H1 (cell line): ENCODE data around the gene ANKRD12. TPM values are rescaled to one million over a fixed set of nuclear protein-coding genes. Genes with fewer than 3 reads are reported as not detected.

ENCODE experiments used
- CBX8 ChIP-seq: fragments of 300-800, 300-1000 bp; sonication (generic); IDR thresholded peaks from 2 replicates; pipeline ENCODE4 v1.7.1; 2016; ENCODE audit warnings: low read depth, low read length, borderline replicate concordance
- CEBPB ChIP-seq: IDR thresholded peaks from 2 replicates; pipeline ENCODE4 v1.6.1; 2012; ENCODE audit warnings: low read depth, low read length
- CHD7 ChIP-seq: fragments of 300-600 bp; sonication (generic); IDR thresholded peaks from 2 replicates; pipeline ENCODE4 v1.7.1; 2012; ENCODE audit warnings: low read length, moderate library complexity, mild to moderate bottlenecking, inconsistent platforms; ENCODE audit not compliant: insufficient replicate concordance
- EP300 ChIP-seq, 2 experiments: IDR thresholded peaks; 1 replicate in 1 of 2; 2 replicates in 1 of 2; pipeline ENCODE4 v1.6.1; 2011 to 2012; ENCODE audit warnings: low read depth in 2 of 2, low read length in 2 of 2, mild to moderate bottlenecking in 2 of 2, borderline replicate concordance in 1 of 2, inconsistent platforms in 1 of 2, moderate library complexity in 1 of 2
- JUND ChIP-seq: IDR thresholded peaks from 2 replicates; pipeline ENCODE4 v1.6.1; 2011; ENCODE audit warnings: mild to moderate bottlenecking, improper control_type of control experiment, low read length
- SIX5 ChIP-seq: IDR thresholded peaks from 2 replicates; pipeline ENCODE4 v1.6.1; 2011; ENCODE audit warnings: mild to moderate bottlenecking, low read depth, low read length
- SP2 ChIP-seq: IDR thresholded peaks from 2 replicates; pipeline ENCODE4 v1.6.1; 2012; ENCODE audit warnings: mild to moderate bottlenecking, low read length, inconsistent platforms
- SP4 ChIP-seq: IDR thresholded peaks from 2 replicates; pipeline ENCODE4 v1.6.1; 2012; ENCODE audit warnings: low read length, inconsistent platforms
- TBP ChIP-seq: IDR thresholded peaks from 2 replicates; pipeline ENCODE4 v1.6.1; 2011; ENCODE audit warnings: low read depth, low read length, improper control_type of control experiment
- polyA plus RNA-seq, 7 experiments: library from polyadenylated mRNA; depleted of rRNA in 3 of 7; stranded (reverse) in 5 of 7; unstranded in 2 of 7; fragments of >200 nt in 5 of 7; fragments of 200-250 nt in 2 of 7; gene quantifications; 1 replicate in 5 of 7; 2 replicates in 1 of 7; 4 replicates in 1 of 7; pipeline versions ENCODE4 v1.2.1 to v1.2.3, GENCODE V29; 2011 to 2013; ENCODE audit warnings: missing spikeins in 2 of 7, mixed read lengths in 2 of 7
- total RNA-seq: library from RNA; stranded (reverse); fragmentation: NEBNext Ultra II Directional; extraction: Animal tissue kit (Norgen Biotek cat#: 25700); gene quantifications from 2 replicates; pipeline ENCODE4 v1.2.1, GENCODE V29; 2021

The ANKRD12 gene
- total and polyA plus RNA-seq, 2 of the 8 experiments (the other 6 are each of a cell fraction or from before 2014, with no cell fraction given), result 2.6 to 37.9 TPM

GRCh38 chr18:9249254-9249653, 112.7 kb downstream of the ANKRD12 start (continued):
- no peak for TF ChIP-seq CHD7
- no peak for TF ChIP-seq CEBPB
- TF ChIP-seq CBX8, result no peak
- no peak for TF ChIP-seq SP2
- no peak for TF ChIP-seq TBP
- TF ChIP-seq EP300 (IDR thresholded peaks at IDR 0.05; ENCODE audit: borderline replicate concordance in 1 of 2, low read depth in 2 of 2, low read length in 2 of 2), result no peak
- TF ChIP-seq SP4, result no peak
- no peak for TF ChIP-seq SIX5
- TF ChIP-seq JUND, result no peak
